Omental fat pad (tissue), 4 donors: Measurements from ENCODE around the gene DBI. TPM values are rescaled to one million over a fixed set of nuclear protein-coding genes. Genes with fewer than 3 reads are reported as not detected.

Experiments used
- ATAC-seq: fragments of 150-250 bp; one replicate; pipeline ENCODE4 v1.9.1; 2016; ENCODE audit warnings: mild to moderate bottlenecking, moderate library complexity; ENCODE audit not compliant: low FRiP score
- DNase-seq: peaks from one replicate; pipeline ENCODE4 v3.0.0-alpha.2; 2019; ENCODE audit warnings: low spot score
- total RNA-seq, 4 donors: library from RNA; depleted of rRNA; stranded (reverse); fragments of >200 nt; gene quantifications; one replicate each; pipeline ENCODE4 v1.1.0, GENCODE V29; 2016
- TF ChIP-seq, protein P1 (sequence below), 3 donors: fragments of 450-650 bp; IDR thresholded peaks; one replicate each; pipeline ENCODE4 v1.5.1; 2016 to 2017; ENCODE audit warnings: antibody characterized with exemption in 3 of 3, mild to moderate bottlenecking in 3 of 3, moderate library complexity in 2 of 3

Gene DBI
- total RNA-seq, 4 donors from 2014 or later: 191 to 327 (median 225) TPM

- TF ChIP-seq, protein P1, sequence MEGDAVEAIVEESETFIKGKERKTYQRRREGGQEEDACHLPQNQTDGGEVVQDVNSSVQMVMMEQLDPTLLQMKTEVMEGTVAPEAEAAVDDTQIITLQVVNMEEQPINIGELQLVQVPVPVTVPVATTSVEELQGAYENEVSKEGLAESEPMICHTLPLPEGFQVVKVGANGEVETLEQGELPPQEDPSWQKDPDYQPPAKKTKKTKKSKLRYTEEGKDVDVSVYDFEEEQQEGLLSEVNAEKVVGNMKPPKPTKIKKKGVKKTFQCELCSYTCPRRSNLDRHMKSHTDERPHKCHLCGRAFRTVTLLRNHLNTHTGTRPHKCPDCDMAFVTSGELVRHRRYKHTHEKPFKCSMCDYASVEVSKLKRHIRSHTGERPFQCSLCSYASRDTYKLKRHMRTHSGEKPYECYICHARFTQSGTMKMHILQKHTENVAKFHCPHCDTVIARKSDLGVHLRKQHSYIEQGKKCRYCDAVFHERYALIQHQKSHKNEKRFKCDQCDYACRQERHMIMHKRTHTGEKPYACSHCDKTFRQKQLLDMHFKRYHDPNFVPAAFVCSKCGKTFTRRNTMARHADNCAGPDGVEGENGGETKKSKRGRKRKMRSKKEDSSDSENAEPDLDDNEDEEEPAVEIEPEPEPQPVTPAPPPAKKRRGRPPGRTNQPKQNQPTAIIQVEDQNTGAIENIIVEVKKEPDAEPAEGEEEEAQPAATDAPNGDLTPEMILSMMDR (IDR thresholded peaks at IDR 0.05): no peak
- DNase-seq: no peak
- ATAC-seq: no peak
Measured at GRCh38 chr2:119383410-119384140, 16.8 kb downstream of the DBI start.

DNA sequence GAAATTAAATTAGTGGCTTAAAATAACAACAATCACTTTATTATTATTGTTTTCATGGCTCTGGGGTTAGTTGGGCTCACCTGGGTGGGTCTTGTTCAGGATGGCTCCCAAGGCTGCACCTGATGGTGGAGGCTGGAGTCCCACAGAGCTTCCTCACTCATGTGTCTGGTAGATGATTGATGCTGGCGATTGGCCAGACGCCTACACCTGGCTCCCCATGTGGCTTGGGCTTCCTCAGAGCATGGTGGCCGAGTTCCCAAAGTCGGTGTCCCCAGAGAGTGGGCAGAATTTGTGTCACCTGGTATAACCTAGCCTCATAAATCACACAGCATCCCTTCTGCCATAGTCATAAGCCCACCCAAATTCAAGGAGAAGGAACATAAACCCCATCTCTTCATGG lies 18.2 kb downstream of the DBI start:
- DNase-seq (no peak), ATAC-seq (no peak)
- TF ChIP-seq, protein P1 (IDR thresholded peaks at IDR 0.05): no peak

- DNase-seq (no peak), ATAC-seq (no peak)
- TF ChIP-seq, protein P1 (IDR thresholded peaks at IDR 0.05): no peak
Measured at GRCh38 chr2:119385466-119385865, 18.7 kb downstream of the DBI start.

DNA sequence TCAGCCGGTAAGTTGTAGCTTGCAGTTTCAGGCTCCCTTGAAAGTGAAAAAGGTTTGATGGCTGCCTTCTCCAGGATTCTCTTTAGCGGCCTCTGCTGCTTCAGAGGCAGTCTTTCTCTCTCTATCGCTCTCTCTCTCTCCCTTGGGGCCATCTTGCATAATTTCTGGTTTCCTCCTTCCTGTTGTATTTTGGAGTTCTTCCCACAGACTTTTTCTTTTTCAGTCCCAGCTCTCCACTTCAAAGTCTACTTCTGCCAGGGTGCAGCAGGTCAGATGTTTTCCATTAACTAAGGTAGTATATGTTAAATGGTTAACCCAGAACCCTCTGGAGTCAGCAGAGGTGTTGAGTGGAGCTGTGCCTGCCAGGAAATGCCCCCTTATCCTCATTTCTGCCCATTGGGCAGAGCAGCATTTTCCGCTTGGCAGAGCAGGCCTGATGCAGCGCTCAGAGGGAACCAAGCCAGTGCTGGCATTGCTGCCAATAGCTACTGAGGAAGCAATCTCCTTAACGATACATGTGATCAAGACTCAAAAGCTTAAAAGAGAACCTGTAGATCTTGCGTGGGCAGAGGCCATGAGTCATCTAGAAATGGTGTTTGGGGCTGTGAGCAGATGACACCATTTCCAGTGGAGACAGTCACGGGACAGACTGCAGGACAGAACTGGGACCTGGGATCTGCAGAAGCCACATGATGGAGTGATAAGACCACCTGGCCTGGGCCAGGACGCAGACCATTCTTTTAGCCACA lies 20.8 kb downstream of the DBI start:
- ATAC-seq: peak; percentile 81
- DNase-seq: peak; percentile 64
- TF ChIP-seq, protein P1 (IDR thresholded peaks at IDR 0.05): no peak

DNA sequence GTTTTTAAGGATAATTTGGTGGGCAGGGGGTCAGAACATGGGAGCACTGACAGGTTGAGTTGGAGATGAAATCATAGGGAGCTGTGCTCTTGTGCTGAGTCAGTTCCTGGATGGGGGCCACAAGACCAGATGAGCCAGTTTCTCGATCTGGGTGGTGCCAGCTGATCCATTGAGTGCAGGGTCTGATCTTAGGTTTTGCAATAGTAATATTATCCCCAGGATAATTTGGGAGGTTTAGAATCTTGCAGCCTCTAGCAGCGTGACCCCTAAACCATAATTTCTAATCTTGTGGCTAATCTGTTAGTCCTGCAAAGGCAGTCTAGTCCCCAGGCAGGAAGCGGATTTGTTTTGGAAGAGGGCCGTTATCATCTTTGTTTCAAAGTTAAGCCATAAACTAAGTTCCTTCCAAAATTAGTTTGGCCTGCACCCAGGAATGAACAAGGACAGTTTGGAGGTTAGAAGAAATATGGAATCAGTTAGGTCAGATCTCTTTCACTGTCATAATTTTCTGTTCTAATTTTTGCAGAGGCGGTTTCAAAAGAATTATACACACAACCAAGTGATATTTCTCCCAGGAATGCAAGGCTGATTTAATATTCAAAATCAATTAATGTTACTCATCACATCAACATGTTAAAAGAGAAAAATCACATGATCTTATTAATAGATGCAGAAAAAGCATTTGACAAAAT lies 23.0 kb downstream of the DBI start:
- TF ChIP-seq, protein P1 (IDR thresholded peaks at IDR 0.05): no peak
- peak; percentile 57 for DNase-seq
- ATAC-seq: peak; percentile 60

DNA sequence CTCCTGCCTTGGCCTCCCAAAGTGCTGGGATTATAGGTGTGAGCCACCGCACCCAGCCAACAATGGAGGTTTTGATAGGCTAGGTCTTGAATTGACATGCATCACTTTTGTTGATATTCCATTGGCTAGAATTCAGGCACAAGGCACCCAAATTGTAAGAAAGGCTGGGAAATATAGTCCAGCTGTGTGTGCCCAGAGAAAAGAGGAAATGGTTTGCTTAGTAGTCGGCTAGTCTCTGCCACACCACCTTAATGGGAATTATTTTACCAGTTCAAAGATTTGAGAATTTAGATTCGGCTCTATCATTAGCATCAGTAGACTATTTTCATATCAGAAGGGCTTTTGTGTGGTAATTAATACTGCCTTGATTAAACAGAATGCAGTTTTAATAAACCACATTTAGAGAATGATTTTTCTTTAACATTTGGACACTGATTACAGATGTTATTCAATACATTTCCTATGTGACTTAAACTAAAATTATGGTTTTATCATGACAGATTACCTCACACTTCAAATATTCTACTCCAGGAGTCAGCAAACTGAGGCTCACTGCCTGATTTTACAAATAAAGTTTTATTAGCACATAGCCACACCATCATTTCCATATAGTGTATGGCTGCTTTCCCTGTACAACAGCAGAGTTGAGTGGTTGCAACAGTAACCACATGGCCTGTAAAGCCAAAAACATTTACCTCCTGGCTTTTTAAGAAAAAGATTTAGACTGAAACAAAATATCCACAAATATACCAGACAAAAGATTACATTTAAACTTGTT lies 27.4 kb downstream of the DBI start:
- TF ChIP-seq, protein P1 (IDR thresholded peaks at IDR 0.05): no peak
- ATAC-seq (no peak), DNase-seq (no peak)
